T47D (cell line): ENCODE data around the gene TDRD9.
A peak's percentile ranks its signal among the peaks of the same experiment; 100 is the strongest.

Experiments used
- DNase-seq, 2 experiments: peaks; one replicate each; pipeline versions ENCODE4 v3.0.0 to v3.0.0-alpha.2; 2011 to 2012; ENCODE audit warnings: low read depth in 1 of 2, low spot score in 1 of 2
- JUND ChIP-seq: IDR thresholded peaks from 2 replicates; pipeline ENCODE4 v1.6.1; 2012; ENCODE audit warnings: low read depth
- in situ Hi-C: cut with HindIII; loops from 2 replicates; pipeline ENCODE4 v1.10.0; 2016; ENCODE audit warnings: low sequenced_read_pairs, low pct_unique_long_range_greater_than_20kb

The TDRD9 gene

GRCh38 chr14:104066719-104067295, 138.6 kb downstream of the TDRD9 start:
- no peak for TF ChIP-seq JUND
- DNase-seq: no peak
- in situ Hi-C loops: no loop called here

GRCh38 chr14:104069541-104069940, 141.3 kb downstream of the TDRD9 start:
- no peak for DNase-seq
- in situ Hi-C loops: no loop called here
- TF ChIP-seq JUND: no peak

- in situ Hi-C loops: no loop called here
- TF ChIP-seq JUND: no peak
Observed at GRCh38 chr14:104072586-104072985, 144.3 kb downstream of the TDRD9 start.

GRCh38 chr14:104073764-104074163, 145.5 kb downstream of the TDRD9 start:
- in situ Hi-C loops: no loop called here
- no peak for DNase-seq
- no peak for TF ChIP-seq JUND

More at GRCh38 chr14:104072586-104072985, 144.3 kb downstream of the TDRD9 start:
- DNase-seq: no peak

GRCh38 chr14:104075530-104076151, 147.4 kb downstream of the TDRD9 start:
- in situ Hi-C loops: no loop called here
- DNase-seq: peak in 1 of 2 experiments; percentile 33

GRCh38 chr14:104076743-104077142, 148.5 kb downstream of the TDRD9 start:
- in situ Hi-C loops: no loop called here
- TF ChIP-seq JUND: no peak

More at GRCh38 chr14:104075530-104076151, 147.4 kb downstream of the TDRD9 start:
- TF ChIP-seq JUND: no peak

GRCh38 chr14:104078031-104078455, 149.8 kb downstream of the TDRD9 start:
- peak; percentile 95 to 97 for DNase-seq
- in situ Hi-C loops: no loop called here
- TF ChIP-seq JUND: no peak

More at GRCh38 chr14:104076743-104077142, 148.5 kb downstream of the TDRD9 start:
- DNase-seq: no peak

GRCh38 chr14:104080376-104081260, 152.4 kb downstream of the TDRD9 start:
- no peak for DNase-seq
- in situ Hi-C loops: no loop called here
- TF ChIP-seq JUND: no peak

GRCh38 chr14:104081261-104081835, 153.1 kb downstream of the TDRD9 start:
- in situ Hi-C loops: no loop called here
- no peak for DNase-seq
- TF ChIP-seq JUND: no peak

GRCh38 chr14:104081951-104082464, 153.8 kb downstream of the TDRD9 start:
- no peak for DNase-seq
- in situ Hi-C loops: no loop called here
- TF ChIP-seq JUND: no peak

- TF ChIP-seq JUND: no peak
- in situ Hi-C loops: no loop called here
- peak; percentile 76 to 91 for DNase-seq
Observed at GRCh38 chr14:104082807-104083206, 154.6 kb downstream of the TDRD9 start.

GRCh38 chr14:104084251-104085002, 156.2 kb downstream of the TDRD9 start:
- TF ChIP-seq JUND: no peak
- in situ Hi-C loops: no loop called here
- DNase-seq: no peak
